Upper lobe of left lung (tissue), 4 donors: ENCODE measurements around the gene RAB43.

Experiments
- CTCF ChIP-seq, 6 experiments: fragments of 450-650 bp in 4 of 6; fragments of 200-600 bp in 2 of 6; sonication (generic) in 2 of 6; IDR thresholded peaks; one replicate each; pipeline ENCODE4 v1.5.1; 2016 to 2019; ENCODE audit warnings: antibody characterized with exemption in 6 of 6
- EP300 ChIP-seq, 4 donors: sonication (generic); formaldehyde crosslinking; IDR thresholded peaks; one replicate each; pipeline ENCODE4 v1.5.1; 2017; ENCODE audit warnings: antibody characterized with exemption in 4 of 4, control low read depth in 2 of 4
- POLR2A ChIP-seq, 4 donors: fragments of 450-650 bp; IDR thresholded peaks; one replicate each; pipeline ENCODE4 v1.5.1; 2016 to 2017; ENCODE audit warnings: antibody characterized with exemption in 4 of 4, mild to moderate bottlenecking in 2 of 4
- POLR2AphosphoS5 ChIP-seq, 2 donors: sonication (generic); formaldehyde crosslinking; IDR thresholded peaks; one replicate each; pipeline ENCODE4 v1.5.1; 2017; ENCODE audit warnings: antibody characterized with exemption in 2 of 2

GRCh38 chr3:129063091-129063640 lies 58.4 kb downstream of the RAB43 start:
- TF ChIP-seq POLR2A (IDR thresholded peaks at IDR 0.05) (no peak), CTCF (IDR thresholded peaks at IDR 0.05) (no peak), POLR2AphosphoS5 (IDR thresholded peaks at IDR 0.05) (no peak), EP300 (IDR thresholded peaks at IDR 0.05) (no peak)
